SHP77 (cell line): ENCODE data around the gene ATRN.
"Not testable (repeated sequence)": the region's sequence is repeated elsewhere in the genome, so short reads cannot be mapped to it uniquely, and the experiment has no call there.

ENCODE experiments used
- DNase-seq, 2 experiments: peaks; one replicate each; lab custom pipeline; 2025; lab: John Stamatoyannopoulos, UW

The ATRN gene

DNA sequence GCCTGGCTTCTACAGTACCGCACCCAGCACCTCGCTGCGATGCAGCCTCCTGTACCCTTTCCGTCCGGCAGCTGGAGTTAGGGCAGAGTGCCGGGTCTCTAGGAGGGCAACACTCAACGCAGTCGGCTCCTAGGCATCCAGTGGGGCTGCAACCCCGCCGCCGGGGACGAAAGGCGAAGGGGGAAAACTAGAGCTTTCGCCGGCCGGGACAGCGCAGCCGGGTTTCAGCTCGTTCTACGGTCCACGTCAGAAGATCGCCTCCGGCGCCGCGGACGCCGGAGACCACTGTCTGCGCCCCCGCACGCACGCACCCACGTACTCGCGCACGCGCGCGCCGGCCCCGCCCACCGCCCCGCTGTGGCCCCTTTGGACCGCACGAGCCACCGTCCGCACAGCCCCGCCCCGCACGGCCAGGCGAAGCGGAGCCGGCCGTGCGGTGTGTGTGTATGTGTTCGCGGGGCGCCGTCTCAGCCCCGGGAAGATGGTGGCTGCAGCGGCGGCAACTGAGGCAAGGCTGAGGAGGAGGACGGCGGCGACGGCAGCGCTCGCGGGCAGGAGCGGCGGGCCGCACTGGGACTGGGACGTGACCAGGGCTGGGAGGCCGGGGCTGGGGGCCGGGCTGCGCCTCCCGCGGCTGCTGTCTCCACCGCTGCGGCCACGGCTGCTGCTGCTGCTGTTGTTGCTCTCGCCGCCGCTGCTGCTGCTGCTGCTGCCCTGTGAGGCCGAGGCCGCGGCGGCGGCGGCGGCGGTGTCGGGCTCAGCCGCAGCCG lies at the start of gene ATRN:
ATRN (plus strand) TSS at position 392 of the 770 bp plus-strand sequence; CDS start at position 482, 90 bp downstream.
- DNase-seq: peak; percentile 89 to 90

DNA sequence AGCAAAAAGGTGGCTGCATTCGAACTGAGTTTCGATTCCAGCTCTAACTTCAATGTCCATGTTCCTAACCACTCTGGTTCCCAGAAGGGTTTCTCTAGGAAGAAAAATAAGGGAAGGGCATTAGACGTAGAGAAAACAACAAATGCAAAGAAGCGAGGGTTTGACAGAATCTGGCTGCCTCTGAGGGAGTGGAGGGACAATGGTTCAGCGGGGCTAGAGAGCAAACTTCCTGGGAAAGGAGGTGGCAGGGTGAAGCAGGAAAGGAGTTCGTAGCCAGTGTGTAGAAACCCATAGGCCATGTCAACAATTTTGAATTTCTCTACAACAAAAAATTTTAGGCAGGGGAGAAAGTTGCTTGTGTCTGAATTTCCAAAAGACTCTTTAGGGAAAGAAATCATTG lies 48.8 kb upstream of the ATRN start:
- DNase-seq: no peak

DNA sequence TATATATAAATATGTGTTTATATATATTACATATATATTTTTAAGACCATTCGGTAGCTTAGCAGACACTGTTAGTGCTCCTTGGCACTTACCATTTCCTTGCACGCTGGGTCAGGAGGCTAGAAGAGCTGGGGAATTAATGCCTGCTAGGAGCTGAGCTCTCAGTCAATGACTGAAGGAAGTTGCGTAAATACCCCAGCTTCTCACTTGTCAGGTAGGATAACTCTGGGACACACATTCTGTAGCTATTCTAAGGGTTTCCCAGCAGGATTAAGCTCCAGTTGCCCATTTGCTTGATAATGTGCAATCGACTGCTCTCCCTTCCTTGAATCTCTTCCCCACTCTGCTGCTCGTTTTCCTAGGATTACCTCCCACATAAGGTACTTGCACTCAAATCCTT lies 47.7 kb upstream of the ATRN start:
- no peak for DNase-seq

DNA sequence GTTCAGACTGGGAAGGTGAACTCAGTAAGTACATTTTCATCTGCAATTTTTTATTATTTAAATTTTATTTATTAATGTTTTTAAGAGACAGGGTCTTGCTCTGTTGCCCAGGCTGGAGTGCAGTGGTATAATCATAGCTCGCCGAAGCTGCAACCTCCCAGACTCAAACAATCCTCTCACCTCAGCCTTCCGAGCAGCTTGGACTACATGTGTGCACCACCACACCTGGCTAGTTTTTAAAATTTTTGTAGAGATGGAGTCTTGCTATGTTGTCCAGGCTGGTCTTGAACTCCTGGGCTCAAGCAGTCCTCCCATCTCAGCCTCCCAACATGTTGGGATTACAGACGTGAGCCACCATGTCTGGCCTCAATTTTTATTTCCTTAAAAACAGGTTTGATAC lies 44.1 kb upstream of the ATRN start:
- DNase-seq: not testable (repeated sequence)

DNA sequence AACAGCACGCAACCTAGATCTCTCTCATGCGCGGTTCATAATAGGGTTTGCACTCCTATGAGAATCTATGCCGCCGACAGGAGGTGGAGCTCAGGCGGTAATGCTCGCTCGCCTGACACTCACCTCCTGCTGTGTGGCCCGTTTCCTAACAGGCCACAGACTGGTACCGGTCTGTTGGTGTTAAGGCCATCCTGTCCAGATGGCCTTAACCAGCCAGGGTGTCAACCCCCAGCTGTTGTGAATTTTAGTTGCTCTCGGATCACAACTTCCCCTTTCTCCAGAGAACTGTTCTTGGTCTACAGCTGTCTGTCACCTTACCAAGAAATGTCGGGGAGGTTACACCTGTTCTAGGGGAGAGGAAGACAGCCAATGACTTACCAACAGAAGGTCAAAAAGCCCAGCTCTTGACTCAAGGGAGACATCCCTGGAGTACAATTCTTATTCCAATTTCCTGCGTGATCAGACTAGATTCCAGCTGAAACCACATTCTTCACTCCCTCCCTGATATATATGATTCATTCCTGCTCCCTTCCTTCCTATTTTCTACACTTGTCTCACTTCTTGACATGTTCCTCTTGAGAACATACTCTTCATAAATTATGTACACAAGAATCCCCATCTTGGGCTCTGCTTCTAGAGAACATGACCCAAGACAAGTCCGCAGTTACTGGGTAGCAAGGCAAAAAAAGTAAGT lies 40.3 kb upstream of the ATRN start:
- DNase-seq: no peak

DNA sequence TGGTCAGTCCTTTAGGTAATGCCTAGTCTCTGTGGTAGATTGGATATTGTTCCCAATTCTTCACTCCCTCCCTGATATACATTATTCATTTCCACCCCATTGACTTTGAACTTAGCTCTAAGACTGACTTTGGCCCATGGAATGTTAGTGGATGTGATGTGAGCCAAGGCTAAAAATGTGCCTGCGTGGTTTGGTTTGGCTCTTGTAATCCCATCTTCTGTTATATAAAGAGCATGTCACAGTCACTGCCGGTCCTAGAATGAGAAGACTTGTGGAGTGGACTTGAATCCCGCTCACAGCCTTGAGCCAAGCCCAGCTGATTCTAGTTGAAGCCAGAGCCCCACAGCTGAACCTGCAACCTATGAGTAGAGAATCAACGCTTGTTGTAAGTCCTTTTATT lies 39.7 kb upstream of the ATRN start:
- DNase-seq: no peak

DNA sequence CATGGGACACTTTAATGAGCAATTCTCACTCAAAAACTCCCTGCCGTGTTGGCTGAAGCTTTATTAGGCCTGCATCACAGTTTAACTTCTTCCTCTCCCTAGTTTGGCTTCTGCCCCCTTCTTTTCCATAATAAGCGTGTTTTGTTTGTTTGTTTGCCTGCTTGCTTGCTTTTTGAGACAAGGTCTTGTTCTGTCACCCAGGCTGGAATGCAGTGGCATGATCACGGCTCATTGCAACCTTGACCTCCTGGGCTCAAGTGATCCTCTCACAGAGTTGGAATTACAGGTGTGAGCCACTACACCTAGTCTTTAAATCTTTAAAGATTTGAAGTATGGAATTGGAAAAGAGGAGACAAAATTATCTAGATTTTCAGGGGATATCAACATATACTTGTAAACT lies 38.0 kb upstream of the ATRN start:
- DNase-seq: no peak

DNA sequence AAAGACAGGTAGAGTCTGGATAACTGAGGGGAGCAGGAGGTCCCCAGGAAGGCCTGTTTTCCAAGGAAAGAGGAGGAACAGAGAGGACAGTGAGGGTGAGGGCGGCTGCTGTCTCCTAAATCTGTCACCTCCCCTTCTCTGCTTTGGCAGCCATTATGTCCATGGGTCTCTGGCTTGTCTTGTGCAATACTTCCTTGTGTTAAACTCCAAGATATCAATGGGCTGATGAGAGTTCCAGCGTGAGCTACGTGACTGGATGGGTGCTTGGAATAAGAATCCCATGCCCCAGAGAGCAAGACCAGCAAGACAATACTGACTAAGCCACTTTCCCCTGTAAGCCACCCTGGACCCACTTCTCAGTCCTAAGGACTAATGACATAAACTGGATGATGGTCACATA lies 37.1 kb upstream of the ATRN start:
- no peak for DNase-seq

DNA sequence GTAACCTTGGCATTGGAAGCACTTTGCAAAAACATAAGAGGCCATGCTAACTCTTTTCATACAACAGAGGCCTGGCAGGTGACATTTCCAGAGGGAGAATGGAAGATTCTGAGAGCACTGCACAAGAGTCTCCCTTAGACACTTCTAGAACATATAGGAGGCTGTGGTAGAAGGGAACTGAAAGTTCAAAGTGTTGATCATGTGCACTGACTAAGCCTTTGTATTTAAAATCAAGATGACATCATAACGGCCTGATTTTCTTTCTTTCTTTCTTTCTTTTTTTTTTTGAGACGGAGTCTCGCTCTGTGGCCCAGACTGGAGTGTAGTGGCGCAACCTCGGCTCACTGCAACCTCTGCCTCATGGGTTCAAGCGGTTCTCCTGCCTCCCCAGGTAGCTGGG lies 36.6 kb upstream of the ATRN start:
- no peak for DNase-seq

DNA sequence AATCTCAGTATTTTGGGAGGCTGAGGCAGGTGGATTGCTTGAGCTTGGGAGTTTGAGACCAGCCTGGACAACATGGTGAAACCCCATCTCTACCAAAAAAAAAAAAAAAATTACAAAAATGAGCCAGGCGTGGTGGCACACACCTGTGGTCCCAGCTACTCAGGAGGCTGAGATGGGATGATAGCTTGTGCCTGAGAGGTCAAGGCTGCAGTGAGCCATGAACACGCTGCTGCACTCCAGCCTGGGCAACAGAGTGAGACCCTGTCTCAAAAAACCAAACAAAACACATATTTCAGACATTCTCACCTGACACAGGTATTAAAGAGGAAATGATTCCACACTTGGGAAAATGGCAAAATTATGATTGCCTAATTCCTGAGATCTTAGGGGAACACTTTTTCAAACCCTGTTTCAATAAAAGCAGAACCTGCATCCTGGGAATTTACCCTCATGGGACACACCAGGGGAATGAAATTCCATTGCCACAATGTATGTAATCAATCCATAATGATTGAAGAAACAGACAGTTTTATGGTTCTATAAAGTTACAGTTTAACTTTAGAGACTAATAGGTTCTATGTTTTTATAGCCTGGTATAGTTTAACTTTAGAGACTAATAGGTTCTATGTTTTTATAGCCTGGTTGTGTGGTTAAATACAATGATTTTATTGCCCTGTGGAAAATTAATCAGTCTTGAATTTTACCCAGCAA lies 33.8 kb upstream of the ATRN start:
- DNase-seq: no peak

DNA sequence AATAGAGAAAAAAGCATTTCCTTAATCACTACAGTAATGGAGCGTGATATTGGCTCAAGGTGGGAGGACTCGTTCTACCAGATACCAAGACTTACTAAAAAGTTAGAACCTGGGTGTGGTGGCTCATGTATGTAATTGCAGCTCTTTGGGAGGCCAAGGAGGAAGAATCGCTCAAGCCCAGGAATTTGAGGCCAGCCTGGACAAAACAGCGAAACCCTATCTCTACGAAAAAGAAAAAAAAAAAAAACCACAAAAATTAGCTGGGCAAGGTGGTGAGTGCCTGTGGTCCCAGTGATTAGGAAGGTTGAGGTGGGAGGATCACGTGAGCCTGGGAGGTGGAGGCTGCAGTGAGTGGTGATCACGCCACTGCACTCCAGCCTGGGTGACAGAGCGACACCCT lies 24.0 kb upstream of the ATRN start:
- DNase-seq: no peak

DNA sequence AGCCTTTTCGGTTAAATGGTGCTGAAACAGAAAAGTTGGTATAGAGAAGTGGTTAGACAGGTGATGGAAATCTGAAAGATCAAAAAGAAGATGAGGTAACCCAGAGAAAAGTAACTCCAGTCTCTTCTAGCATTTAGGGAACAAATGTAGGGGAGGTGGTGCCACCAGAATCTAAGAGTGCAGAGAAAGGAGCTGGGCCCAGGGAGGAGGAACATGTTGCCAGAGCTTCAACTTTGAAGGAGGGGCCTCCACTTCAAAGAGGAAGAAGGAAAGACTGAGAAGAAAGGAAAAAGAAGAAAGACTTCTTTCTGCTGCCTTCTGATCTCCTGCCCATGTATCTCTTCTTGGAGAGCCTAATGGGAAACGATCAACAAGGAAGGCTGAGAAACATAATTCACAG lies 23.5 kb upstream of the ATRN start:
- DNase-seq: no peak

DNA sequence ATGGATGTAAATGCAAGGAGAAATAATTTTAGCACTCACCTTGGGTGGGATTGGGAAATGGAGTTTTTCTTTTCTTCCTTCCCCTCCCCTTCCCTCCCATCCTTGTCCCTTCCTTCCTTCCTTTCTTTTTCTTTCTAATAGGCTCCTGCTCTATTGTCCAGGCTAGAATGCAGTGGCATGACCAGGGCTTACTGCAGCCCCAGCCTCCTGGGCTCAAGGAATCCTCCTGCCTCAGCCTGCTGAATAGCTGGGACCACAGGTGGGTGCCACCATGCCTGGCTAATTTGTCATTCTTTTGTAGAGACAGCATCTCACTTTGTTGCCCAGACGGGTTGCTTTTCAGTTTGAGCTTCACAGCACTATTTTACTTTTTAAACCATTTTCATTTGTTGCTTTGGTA lies 21.5 kb upstream of the ATRN start:
- DNase-seq: no peak

DNA sequence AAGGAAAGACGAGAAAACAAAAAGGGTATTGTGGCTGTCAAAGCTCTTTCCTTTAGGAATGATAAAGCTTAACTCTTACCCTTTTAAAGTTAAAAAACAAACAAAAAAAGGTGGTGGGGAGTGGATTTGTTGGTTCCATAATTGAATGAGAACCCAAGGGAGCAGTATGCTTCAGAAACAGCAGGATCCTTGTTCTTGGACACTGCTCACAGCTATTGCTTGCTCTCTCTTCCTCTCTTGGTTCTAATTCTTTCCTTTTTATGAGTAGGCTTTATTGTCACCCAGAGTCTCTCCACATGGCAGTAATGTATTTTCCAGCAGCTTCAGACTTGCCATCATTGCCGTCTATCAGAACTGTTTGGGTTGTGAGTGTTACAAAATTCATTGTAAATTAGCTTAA lies 18.7 kb upstream of the ATRN start:
- no peak for DNase-seq

DNA sequence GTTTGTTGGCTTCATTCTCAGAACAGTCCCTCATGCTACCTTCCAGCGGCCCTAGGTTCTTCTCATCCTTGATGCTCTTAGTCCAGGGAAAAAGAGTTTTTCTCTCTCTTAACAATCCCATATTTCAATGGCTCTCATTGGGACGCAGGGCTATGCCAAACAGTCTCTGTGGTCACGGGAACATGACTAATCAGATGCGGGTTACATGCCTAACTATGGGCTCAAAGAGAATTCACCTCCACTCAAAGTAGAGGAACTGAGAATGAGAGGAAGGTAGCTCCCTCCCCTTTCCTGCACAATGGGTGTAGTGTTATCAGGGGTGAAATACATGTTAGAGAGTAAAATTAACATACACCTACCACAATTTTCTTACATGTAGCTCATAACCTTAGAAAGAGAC lies 18.1 kb upstream of the ATRN start:
- DNase-seq: no peak

DNA sequence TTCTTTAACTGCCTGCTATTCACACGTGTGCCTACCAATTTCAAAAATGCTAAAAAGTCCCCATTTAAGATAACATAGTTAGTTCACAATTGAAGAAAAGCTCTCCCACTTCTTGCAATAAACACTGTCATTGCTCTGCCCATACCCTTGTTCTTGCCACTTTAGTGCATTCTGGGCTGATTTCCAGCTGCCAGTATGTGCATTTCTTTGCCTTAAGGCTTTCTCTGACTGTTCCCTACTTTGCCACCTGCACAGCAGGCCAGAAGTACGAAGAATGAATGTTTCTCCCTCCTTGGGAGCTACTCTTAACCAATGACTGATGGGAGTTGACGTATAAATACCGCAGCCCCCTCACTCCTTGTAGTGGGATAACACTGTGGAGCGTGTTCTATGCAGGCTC lies 16.0 kb upstream of the ATRN start:
- no peak for DNase-seq

DNA sequence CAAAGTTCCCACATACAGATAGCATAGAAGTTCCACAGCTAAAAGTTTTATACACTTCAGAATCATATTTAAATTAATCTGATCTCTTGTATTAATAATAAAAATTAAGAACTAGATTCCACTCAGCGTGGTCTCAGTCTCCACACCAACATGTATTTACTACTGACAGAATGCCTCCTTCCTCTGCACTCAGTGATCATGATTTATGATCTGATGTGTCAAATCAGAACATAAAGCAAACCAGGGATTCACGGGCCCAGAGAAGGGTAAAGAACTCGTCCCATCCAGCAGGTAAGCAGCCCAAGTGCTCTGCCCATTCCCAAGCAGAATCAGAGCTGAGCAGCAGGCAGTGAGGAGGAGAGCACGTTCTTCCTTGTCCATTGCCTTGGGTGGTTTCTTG lies 14.2 kb upstream of the ATRN start:
- no peak for DNase-seq

DNA sequence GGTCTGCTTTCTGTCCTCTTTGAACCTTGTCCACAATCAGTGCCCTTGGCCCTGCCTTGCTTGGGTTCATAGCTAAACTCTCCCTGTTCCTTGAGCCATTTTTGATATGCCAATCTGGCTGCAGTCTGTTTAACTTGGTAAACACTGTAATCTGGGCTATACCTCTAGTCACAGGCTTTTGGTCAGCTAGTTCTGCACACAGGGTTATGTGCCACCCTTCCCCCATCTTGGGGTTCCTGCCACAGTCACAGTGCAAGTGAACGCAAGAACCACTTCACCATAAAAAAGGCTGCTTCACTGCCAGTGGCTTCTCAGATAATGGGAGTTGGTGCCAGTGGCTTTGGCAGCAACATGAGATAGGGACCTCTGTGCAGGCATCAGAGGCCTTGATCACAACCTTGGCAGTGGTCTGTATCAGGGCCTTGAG lies 10.9 kb upstream of the ATRN start:
- no peak for DNase-seq

DNA sequence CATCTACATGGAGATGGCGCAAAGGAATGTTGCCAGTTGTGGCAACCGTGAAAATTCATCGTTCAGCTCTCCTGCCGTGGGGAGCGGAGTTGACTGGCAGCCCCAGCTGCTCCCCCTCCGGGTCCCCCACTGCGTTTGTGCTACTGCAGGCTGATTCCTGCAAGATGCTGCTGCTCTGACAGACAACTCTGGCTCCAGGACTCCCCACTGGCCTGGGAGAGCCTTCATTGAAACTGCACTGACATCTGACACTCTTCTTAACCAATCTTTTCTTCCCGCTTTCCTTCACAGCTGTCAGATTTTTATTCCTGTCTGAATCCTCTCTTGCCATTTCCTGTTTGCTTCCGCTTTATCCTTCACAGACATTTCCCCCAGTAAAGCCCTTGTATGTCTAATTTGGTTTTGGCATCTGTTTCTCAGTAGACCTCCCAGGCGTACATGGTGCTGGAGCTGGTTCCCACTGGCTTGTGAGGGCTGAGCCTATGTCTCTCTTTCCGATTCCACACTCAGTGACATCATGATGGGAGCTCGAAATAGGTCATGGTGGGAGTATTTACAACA lies 9.5 kb upstream of the ATRN start:
- DNase-seq: no peak

DNA sequence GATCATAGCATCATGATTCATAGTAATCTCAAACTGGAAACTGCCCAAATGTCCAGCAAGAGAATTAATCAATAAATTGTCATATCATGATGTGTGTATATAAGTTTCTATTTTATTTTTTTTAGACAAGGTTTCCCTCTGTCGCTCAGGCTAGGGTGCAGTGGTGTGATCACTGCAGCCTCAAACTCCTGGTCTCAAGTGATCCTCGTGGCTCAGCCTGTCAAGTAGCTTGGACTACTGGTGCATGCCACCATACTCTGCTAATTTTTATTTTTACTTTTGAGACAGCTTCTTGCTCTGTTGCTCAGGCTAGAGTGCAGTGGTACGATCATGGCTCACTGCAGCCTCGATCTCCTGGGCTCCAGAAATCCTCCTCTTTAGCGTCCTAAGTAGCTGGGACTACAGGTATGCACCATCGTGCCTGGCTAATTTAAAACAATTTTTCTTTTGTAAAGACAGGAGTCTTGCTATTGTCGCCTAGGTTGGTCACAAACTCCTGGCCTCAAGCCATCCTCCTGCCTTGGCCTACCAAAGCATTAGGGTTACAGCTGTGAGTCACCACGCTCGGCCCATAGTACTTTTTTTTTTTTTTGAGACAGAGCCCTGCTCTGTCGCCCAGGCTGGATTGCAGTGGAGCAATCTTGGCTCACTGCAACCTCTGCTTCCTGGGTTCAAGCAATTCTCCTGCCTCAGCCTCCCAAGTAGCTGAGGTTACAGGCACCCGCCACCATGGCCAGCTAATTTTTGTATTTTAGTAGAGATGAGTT lies 8.7 kb upstream of the ATRN start:
- no peak for DNase-seq

DNA sequence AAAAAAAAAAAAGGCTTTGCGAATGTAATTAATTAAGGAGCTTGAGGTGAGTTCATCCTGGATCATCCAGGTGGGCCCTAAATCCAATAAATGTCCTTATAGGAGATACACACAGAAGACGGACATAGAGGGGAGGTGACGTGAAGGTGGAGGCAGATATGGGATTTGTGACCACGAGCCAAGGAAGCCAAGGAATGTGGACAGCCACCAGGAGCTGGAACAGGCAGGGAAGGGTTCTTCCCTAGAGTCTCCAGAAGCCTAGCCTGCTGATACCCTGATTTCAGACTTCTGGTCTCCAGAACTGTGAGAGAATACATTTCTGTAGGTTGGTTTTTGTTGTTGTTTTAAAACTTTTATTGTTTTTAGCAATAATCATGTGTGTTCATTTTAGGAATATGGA lies 6.7 kb upstream of the ATRN start:
- no peak for DNase-seq

DNA sequence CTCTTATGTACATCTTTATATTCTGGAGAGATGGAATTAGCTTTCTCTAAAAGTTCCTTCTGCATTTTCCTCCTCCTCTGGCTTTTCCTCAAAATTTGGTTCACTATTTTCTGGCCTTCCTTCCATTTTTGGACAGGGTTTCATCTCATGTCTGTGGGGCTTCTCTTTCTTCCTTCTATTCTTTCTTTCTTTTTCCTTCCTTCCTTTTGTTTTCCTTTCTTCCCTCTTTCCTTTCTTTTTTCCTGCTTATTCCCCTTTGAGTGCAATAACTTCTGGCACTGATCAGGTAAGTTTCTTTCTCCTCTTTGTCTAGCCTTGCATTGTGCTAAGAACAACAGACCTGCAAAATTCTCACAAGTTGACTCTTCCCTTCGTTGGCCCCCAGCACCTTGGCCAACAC lies 5.5 kb upstream of the ATRN start:
- DNase-seq: no peak
